GM23248 (cell line): Measurements from ENCODE around the gene FKBP9. TPM values are rescaled to one million over a fixed set of nuclear protein-coding genes. Genes with fewer than 3 reads are reported as not detected.

Experiments used
- DNase-seq: peaks from one replicate; pipeline ENCODE4 v3.0.0-alpha.2; 2015
- H2AFZ ChIP-seq: fragments of 200-600 bp; sonication (generic); 2 replicates; pipeline ENCODE4 v1.6.1; 2016; ENCODE audit warnings: antibody characterized with exemption
- H3F3A ChIP-seq: fragments of 200-600 bp; sonication (generic); 2 replicates; pipeline ENCODE4 v1.6.1; 2016; ENCODE audit warnings: mild to moderate bottlenecking, antibody characterized with exemption, mixed run types; ENCODE audit not compliant: insufficient read depth
- H3K27ac ChIP-seq: fragments of 200-600 bp; sonication (generic); 2 replicates; pipeline ENCODE4 v1.5.1; 2016; ENCODE audit warnings: mild to moderate bottlenecking
- H3K27me3 ChIP-seq: fragments of 200-600 bp; sonication (generic); replicated peaks from 2 replicates; pipeline ENCODE4 v1.6.1; 2016; ENCODE audit warnings: mild to moderate bottlenecking; ENCODE audit not compliant: insufficient read depth
- H3K36me3 ChIP-seq: fragments of 200-600 bp; sonication (generic); 2 replicates; pipeline ENCODE4 v1.6.1; 2016; ENCODE audit warnings: low read depth, mild to moderate bottlenecking
- H3K4me1 ChIP-seq: fragments of 200-600 bp; sonication (generic); 2 replicates; pipeline ENCODE4 v1.6.1; 2016; ENCODE audit warnings: mild to moderate bottlenecking; ENCODE audit not compliant: insufficient read depth
- H3K4me2 ChIP-seq: fragments of 200-600 bp; sonication (generic); one replicate; pipeline ENCODE4 v1.6.1; 2016; ENCODE audit warnings: mild to moderate bottlenecking; ENCODE audit not compliant: unreplicated experiment
- H3K4me3 ChIP-seq: fragments of 200-600 bp; sonication (generic); 2 replicates; pipeline ENCODE4 v1.5.1; 2016; ENCODE audit warnings: mild to moderate bottlenecking
- H3K79me2 ChIP-seq: fragments of 200-600 bp; sonication (generic); 2 replicates; pipeline ENCODE4 v1.6.1; 2016; ENCODE audit warnings: mild to moderate bottlenecking; ENCODE audit not compliant: insufficient read depth
- H3K9ac ChIP-seq: fragments of 200-600 bp; sonication (generic); 2 replicates; pipeline ENCODE4 v1.6.1; 2016; ENCODE audit warnings: mild to moderate bottlenecking
- H3K9me2 ChIP-seq: fragments of 200-600 bp; sonication (generic); 2 replicates; pipeline ENCODE4 v1.6.1; 2016; ENCODE audit warnings: mixed run types, mild to moderate bottlenecking, moderate library complexity; ENCODE audit not compliant: insufficient read depth
- H3K9me3 ChIP-seq: fragments of 200-600 bp; sonication (generic); one replicate; pipeline ENCODE4 v1.6.1; 2017; ENCODE audit warnings: low read depth
- H4K20me1 ChIP-seq: fragments of 200-600 bp; sonication (generic); 2 replicates; pipeline ENCODE4 v1.6.0; 2016; ENCODE audit not compliant: insufficient read depth
- EZH2 ChIP-seq: fragments of 200-600 bp; sonication (generic); IDR thresholded peaks from 2 replicates; pipeline ENCODE4 v1.6.1; 2018; ENCODE audit warnings: antibody characterized with exemption, mild to moderate bottlenecking; ENCODE audit not compliant: insufficient read depth, poor library complexity, severe bottlenecking
- EZH2phosphoT487 ChIP-seq: fragments of 200-600 bp; sonication (generic); IDR thresholded peaks from 2 replicates; pipeline ENCODE4 v1.6.1; 2018; ENCODE audit warnings: antibody characterized with exemption, moderate library complexity, mild to moderate bottlenecking, low read depth; ENCODE audit not compliant: insufficient read depth
- WGBS, 2 experiments: methylation state at CpG; one replicate each; pipeline ENCODE4 v1.1.6; 2015 to 2017; ENCODE audit warnings: low lambda C conversion rate in 2 of 2, low coverage in 1 of 2; ENCODE audit errors: missing lambda C conversion rate in 2 of 2; 5-methylcytosine and 5-hydroxymethylcytosine counted together
- in situ Hi-C: fragments of 300-500 bp; cut with MboI; formaldehyde crosslinking; loops from 2 replicates; pipeline ENCODE4 v1.15.0; 2020
- polyA plus RNA-seq: library from polyadenylated mRNA; unstranded; fragments of >200 nt; fragmentation: Nextera tagmentation; extraction: Ambion mirVana; gene quantifications from 2 replicates; pipeline ENCODE4 v1.2.1, GENCODE V29; 2016
- total RNA-seq: library from RNA; depleted of rRNA; stranded (reverse); fragments of >200 nt; shearing (Covaris generic); gene quantifications from 2 replicates; pipeline ENCODE4 v1.2.3, GENCODE V29; 2014; rRNA removed

The FKBP9 gene, protein sequence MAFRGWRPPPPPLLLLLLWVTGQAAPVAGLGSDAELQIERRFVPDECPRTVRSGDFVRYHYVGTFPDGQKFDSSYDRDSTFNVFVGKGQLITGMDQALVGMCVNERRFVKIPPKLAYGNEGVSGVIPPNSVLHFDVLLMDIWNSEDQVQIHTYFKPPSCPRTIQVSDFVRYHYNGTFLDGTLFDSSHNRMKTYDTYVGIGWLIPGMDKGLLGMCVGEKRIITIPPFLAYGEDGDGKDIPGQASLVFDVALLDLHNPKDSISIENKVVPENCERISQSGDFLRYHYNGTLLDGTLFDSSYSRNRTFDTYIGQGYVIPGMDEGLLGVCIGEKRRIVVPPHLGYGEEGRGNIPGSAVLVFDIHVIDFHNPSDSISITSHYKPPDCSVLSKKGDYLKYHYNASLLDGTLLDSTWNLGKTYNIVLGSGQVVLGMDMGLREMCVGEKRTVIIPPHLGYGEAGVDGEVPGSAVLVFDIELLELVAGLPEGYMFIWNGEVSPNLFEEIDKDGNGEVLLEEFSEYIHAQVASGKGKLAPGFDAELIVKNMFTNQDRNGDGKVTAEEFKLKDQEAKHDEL
- total RNA-seq (555 and 556 TPM in 2 replicates), polyA plus RNA-seq (350 and 364 TPM in 2 replicates)

DNA sequence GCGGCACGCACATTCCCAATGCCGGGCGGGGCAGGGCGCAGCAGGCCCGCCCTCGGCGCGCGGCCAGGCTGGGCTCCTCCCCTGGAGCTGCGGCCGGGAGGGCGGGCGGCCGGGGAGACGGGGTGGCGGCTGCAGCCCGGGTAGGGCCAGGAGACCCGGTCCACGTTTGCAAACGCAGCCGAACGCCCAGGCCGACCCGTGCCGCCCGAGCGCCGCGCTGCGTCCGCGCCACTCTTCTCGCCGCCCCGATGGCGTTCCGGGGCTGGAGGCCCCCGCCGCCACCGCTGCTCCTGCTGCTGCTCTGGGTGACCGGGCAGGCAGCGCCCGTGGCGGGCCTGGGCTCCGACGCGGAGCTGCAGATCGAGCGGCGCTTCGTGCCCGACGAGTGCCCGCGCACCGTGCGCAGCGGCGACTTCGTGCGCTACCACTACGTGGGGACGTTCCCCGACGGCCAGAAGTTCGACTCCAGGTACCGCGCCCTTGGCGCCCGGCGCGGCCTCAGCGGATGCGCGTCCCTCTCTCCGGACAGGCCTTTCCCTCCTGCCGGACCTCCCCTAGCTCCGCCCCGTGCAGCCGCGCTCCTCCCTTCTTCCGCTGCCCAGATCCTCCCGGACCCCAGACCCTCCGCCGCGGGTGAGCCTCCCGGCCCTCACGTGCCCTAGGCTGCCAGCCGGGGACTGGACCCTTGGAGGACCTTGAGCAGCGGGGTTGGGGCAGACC is at the start of gene FKBP9:
TSS of gene FKBP9 (plus strand) at position 115 of the 720 bp plus-strand sequence. CDS start at position 249, 134 bp downstream.
- Histone ChIP-seq H3K27me3 (no peaks in the 10 kb centered on the region), H3K9me3 (no peaks in the 10 kb centered on the region), H3K79me2 (peaks cover 52% of the 10 kb centered on the region), H3K9ac (peak within 1 kb of the TSS; percentile 97), H3F3A (0 out of 2 replicates have a peak, but pooled peaks cover 15% of the 10 kb centered on the region), H3K9me2 (no peaks in the 10 kb centered on the region), H3K4me3 (peak within 1 kb of the TSS; percentile 98), H4K20me1 (no peaks in the 10 kb centered on the region), H3K4me2 (peak within 1 kb of the TSS; percentile 93), H3K4me1 (peaks cover 19% of the 10 kb centered on the region), H3K36me3 (0 out of 2 replicates have a peak, but pooled peaks cover 6% of the 10 kb centered on the region), H2AFZ (peak within 1 kb of the TSS; percentile 90), H3K27ac (peak within 1 kb of the TSS; percentile 97)
- in situ Hi-C loops: no loop called here
- no peak for TF ChIP-seq EZH2phosphoT487
- peak; percentile 95 for DNase-seq
- 1 to 2% methylated on average over 45 to 90 of the region's 91 CpGs for WGBS, 2 experiments

DNA sequence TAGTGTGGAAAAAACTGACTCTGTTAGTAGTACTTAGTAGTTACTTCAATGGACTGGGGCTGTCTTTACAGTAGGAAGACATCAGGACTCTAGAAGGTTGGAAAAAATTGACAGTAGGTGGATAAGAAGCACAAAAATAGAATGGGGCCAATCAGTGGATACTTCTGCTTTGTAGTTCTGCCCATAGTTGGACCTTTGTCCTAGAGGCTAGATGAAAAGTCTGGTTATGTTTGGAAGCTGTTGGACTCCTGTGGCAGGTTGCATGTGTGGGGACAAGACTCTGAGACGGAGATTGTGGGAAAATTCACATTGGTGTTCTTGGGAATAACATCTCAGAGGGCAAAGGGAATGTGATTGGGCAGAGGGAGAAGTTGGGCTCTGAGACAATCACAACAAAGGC is 47.0 kb upstream of the FKBP9 start:
- Histone ChIP-seq H3K9ac (no peak overlapping the region), H3K27me3 (no peaks in the 10 kb centered on the region), H3K27ac (no peak overlapping the region), H3K9me3 (no peaks in the 10 kb centered on the region), H3F3A (peaks cover 28% of the 10 kb centered on the region), H2AFZ (no peak overlapping the region), H3K4me3 (no peak overlapping the region), H3K4me2 (no peak overlapping the region), H3K4me1 (no peaks in the 10 kb centered on the region), H3K9me2 (no peaks in the 10 kb centered on the region), H4K20me1 (no peaks in the 10 kb centered on the region), H3K79me2 (no peaks in the 10 kb centered on the region), H3K36me3 (peaks cover 14% of the 10 kb centered on the region; the same call in 1 of the 2 replicates)
- no peak for TF ChIP-seq EZH2phosphoT487
- TF ChIP-seq EZH2: no peak
- in situ Hi-C loops: no loop called here
- no peak for DNase-seq
- 83 to 88% methylated on average over 1 of the region's 1 CpG for WGBS, 2 experiments

DNA sequence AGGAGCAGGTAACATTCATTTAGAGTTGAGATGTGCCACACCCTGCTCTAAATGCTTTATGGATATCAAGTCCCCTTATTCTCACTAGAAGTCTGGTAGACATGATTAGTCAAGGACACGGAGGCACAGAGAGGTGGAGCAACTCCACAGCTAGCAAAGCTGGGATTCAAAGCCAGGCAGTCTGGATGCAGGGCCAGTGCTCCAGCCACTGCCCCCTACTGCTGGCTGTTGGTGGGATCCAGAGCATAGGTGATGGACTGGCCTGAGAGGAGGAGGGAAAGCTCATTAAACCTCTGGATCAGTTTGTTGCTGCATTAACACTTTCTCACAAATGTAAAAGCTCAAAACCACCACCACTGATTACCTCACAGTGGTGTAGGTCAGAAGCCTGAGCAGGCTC is 43.1 kb upstream of the FKBP9 start:
- 100% methylated on average over 1 of the region's 1 CpG for WGBS, 2 experiments
- no peak for DNase-seq

DNA sequence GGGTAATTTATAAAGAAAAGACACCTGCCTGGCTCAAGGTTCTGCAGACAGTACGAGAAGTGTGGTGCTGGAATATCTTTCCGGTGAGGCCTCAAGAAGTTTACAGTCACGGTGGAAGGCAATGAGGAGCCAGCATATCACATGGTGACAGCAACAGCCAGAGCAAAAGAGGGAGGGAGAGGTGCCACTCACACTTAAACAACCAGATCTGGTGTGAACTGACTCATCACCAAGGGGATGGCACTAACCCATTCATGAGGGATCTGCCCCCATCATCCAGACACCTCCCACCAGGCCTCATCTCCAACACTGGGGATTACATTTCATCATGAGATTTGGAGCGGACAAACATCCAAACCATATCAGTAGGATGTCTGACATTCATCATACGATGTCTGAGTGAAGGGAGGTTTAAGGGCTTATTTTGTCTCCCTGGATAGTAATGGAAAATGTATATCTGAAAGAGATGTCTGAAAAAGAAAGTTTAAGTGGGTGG is 42.2 kb upstream of the FKBP9 start:
- no peaks in the 10 kb centered on the region for H3K9me2 ChIP-seq
- H2AFZ ChIP-seq: no peak overlapping the region
- in situ Hi-C loops: no loop called here
- DNase-seq: no peak
- no peak for TF ChIP-seq EZH2phosphoT487
- TF ChIP-seq EZH2: no peak
- no peaks in the 10 kb centered on the region for H3K4me1 ChIP-seq
- peaks cover 20% of the 10 kb centered on the region for H3F3A ChIP-seq
- no peaks in the 10 kb centered on the region for H4K20me1 ChIP-seq
- H3K9ac ChIP-seq: no peak overlapping the region
- no peak overlapping the region for H3K4me3 ChIP-seq
- no peaks in the 10 kb centered on the region for H3K9me3 ChIP-seq
- peaks cover 50% of the 10 kb centered on the region for H3K36me3 ChIP-seq
- no peak overlapping the region for H3K4me2 ChIP-seq
- H3K27ac ChIP-seq: no peak overlapping the region
- no peaks in the 10 kb centered on the region for H3K79me2 ChIP-seq
- 74 to 76% methylated on average over 5 of the region's 5 CpGs for WGBS, 2 experiments
- no peaks in the 10 kb centered on the region for H3K27me3 ChIP-seq

More for the DNA sequence above, 43.1 kb upstream of the FKBP9 start:
- H3K9me2 ChIP-seq: no peaks in the 10 kb centered on the region
- no peak overlapping the region for H3K27ac ChIP-seq
- peaks cover 23% of the 10 kb centered on the region for H3F3A ChIP-seq
- peaks cover 42% of the 10 kb centered on the region for H3K36me3 ChIP-seq
- H4K20me1 ChIP-seq: no peaks in the 10 kb centered on the region
- H3K9me3 ChIP-seq: no peaks in the 10 kb centered on the region
- no peak overlapping the region for H3K4me2 ChIP-seq
- no peak for TF ChIP-seq EZH2phosphoT487
- TF ChIP-seq EZH2: no peak
- in situ Hi-C loops: no loop called here
- no peaks in the 10 kb centered on the region for H3K4me1 ChIP-seq
- H3K4me3 ChIP-seq: no peak overlapping the region
- no peak overlapping the region for H2AFZ ChIP-seq
- no peaks in the 10 kb centered on the region for H3K27me3 ChIP-seq
- no peaks in the 10 kb centered on the region for H3K79me2 ChIP-seq
- no peak overlapping the region for H3K9ac ChIP-seq
